Measurements from ENCODE around the gene SEMA6A.

GRCh38 chr5:116404792-116405191, 169.8 kb downstream of the SEMA6A start:
- no peak for TF ChIP-seq CTCF (conservative IDR thresholded peaks at IDR 0.05; ENCODE audit: low read depth, low read length)
- no peak for TF ChIP-seq EZH2phosphoT487 (IDR thresholded peaks at IDR 0.05; ENCODE audit: borderline replicate concordance, low read length)
- TF ChIP-seq EZH2 (IDR thresholded peaks at IDR 0.05; ENCODE audit: low read length, unreplicated experiment) = no peak

All from PC-3 (cell line).